Endothelial cell of umbilical vein (primary cell): ENCODE measurements around the gene NUDT17.

Experiments
- CTCF ChIP-seq, 2 donors: IDR thresholded peaks; 1 replicate in 1 of 2; 2 replicates in 1 of 2; pipeline ENCODE4 v1.5.1; 2011; ENCODE audit warnings: low read length in 2 of 2, mild to moderate bottlenecking in 2 of 2, moderate library complexity in 2 of 2, control low read depth in 1 of 2, inconsistent platforms in 1 of 2, low read depth in 1 of 2; ENCODE audit not compliant: insufficient read depth in 1 of 2; ENCODE audit errors: extremely low read depth in 1 of 2
- EZH2 ChIP-seq: IDR thresholded peaks from 2 replicates; pipeline ENCODE4 v1.6.1; 2012; ENCODE audit warnings: borderline replicate concordance, low read depth, mild to moderate bottlenecking, moderate library complexity, low read length, inconsistent platforms; ENCODE audit not compliant: severe bottlenecking
- JUN ChIP-seq: IDR thresholded peaks from 2 replicates; pipeline ENCODE4 v1.6.1; 2011; ENCODE audit warnings: borderline replicate concordance, low read depth; ENCODE audit not compliant: insufficient read length, insufficient read depth
- MAX ChIP-seq: IDR thresholded peaks from 2 replicates; pipeline ENCODE4 v1.6.1; 2011; ENCODE audit not compliant: insufficient read depth, insufficient read length
- MYC ChIP-seq: IDR thresholded peaks from one replicate; pipeline ENCODE4 v1.6.1; 2011; ENCODE audit warnings: mild to moderate bottlenecking, low read depth, low read length
- POLR2A ChIP-seq: IDR thresholded peaks from 2 replicates; pipeline ENCODE4 v1.6.1; 2012; ENCODE audit warnings: low read depth, mild to moderate bottlenecking, control low read depth, low read length
- POLR2AphosphoS5 ChIP-seq: IDR thresholded peaks from 2 replicates; pipeline ENCODE4 v1.6.1; 2012; ENCODE audit warnings: low read depth, mild to moderate bottlenecking, control low read depth, low read length, moderate library complexity; ENCODE audit not compliant: insufficient read depth

- TF ChIP-seq CTCF (IDR thresholded peaks at IDR 0.05; ENCODE audit: extremely low read depth in 1 of 2, insufficient read depth in 1 of 2, low read depth in 1 of 2, low read length in 2 of 2) = no peak
- no peak for TF ChIP-seq POLR2A
- TF ChIP-seq POLR2AphosphoS5 = no peak
- TF ChIP-seq EZH2 = no peak
- TF ChIP-seq MYC = no peak
- no peak for TF ChIP-seq JUN
- TF ChIP-seq MAX = no peak
Observed at GRCh38 chr1:145857170-145857569, 11.7 kb downstream of the NUDT17 start.
